Esophagus muscularis mucosa (tissue), 4 donors: ENCODE results near the gene EIF5AL1. TPM values are rescaled to one million over a fixed set of nuclear protein-coding genes. Genes with fewer than 3 reads are reported as not detected.
A peak's percentile ranks its signal among the peaks of the same experiment; 100 is the strongest.
"Not testable (repeated sequence)": the region's sequence is repeated elsewhere in the genome, so short reads cannot be mapped to it uniquely, and the experiment has no call there.

Experiments
- DNase-seq: peaks from one replicate; pipeline ENCODE4 v3.0.0-alpha.2; 2017; ENCODE audit errors: extremely low spot score
- H3K27ac ChIP-seq, 4 donors: fragments of 200-600 bp; sonication (generic); replicated peaks in 1 of 4; 1 replicate in 3 of 4; 2 replicates in 1 of 4; pipeline ENCODE4 v1.5.1; 2016 to 2019; ENCODE audit warnings: mild to moderate bottlenecking in 1 of 4
- H3K27me3 ChIP-seq, 4 donors: fragments of 200-600 bp; sonication (generic); one replicate each; pipeline versions ENCODE4 v1.5.1 to v1.6.0; 2016 to 2019
- H3K36me3 ChIP-seq, 4 donors: fragments of 200-600 bp; sonication (generic); one replicate each; pipeline ENCODE4 v1.5.1; 2016 to 2019
- H3K4me1 ChIP-seq, 4 donors: fragments of 200-600 bp; sonication (generic); one replicate each; pipeline ENCODE4 v1.5.1; 2016 to 2019
- H3K4me3 ChIP-seq, 4 donors: fragments of 200-600 bp; sonication (generic); 1 replicate in 2 of 4; 2 replicates in 2 of 4; pipeline ENCODE4 v1.5.1; 2016 to 2019; ENCODE audit warnings: mild to moderate bottlenecking in 4 of 4, moderate library complexity in 1 of 4
- H3K9me3 ChIP-seq, 4 donors: fragments of 200-600 bp; sonication (generic); 1 replicate in 3 of 4; 2 replicates in 1 of 4; pipeline ENCODE4 v1.5.1; 2016 to 2019
- CTCF ChIP-seq, 3 experiments: fragments of 200-600 bp in 2 of 3; fragments of 450-650 bp in 1 of 3; sonication (generic) in 2 of 3; IDR thresholded peaks; one replicate each; pipeline ENCODE4 v1.5.1; 2017 to 2019; ENCODE audit warnings: antibody characterized with exemption in 3 of 3, mild to moderate bottlenecking in 2 of 3, moderate library complexity in 1 of 3
- EP300 ChIP-seq: sonication (generic); formaldehyde crosslinking; IDR thresholded peaks from one replicate; pipeline ENCODE4 v1.6.1; 2017; ENCODE audit warnings: antibody characterized with exemption
- POLR2A ChIP-seq: fragments of 450-650 bp; IDR thresholded peaks from one replicate; pipeline ENCODE4 v1.6.1; 2017; ENCODE audit warnings: antibody characterized with exemption, moderate library complexity, mild to moderate bottlenecking, low read depth
- POLR2AphosphoS5 ChIP-seq, 2 donors: sonication (generic); formaldehyde crosslinking; IDR thresholded peaks; one replicate each; pipeline ENCODE4 v1.6.1; 2017; ENCODE audit warnings: antibody characterized with exemption in 2 of 2
- WGBS: methylation state at CpG from one replicate; pipeline ENCODE4 v1.1.5; 2018; 5-methylcytosine and 5-hydroxymethylcytosine counted together
- intact Hi-C: fragments of 100-400 bp; cut with DNase I; formaldehyde crosslinking; loops from one replicate; pipeline ENCODE4 v1.15.1; 2023
- total RNA-seq, 4 donors: library from RNA; depleted of rRNA; stranded (reverse); fragments of >200 nt; gene quantifications; one replicate each; pipeline versions ENCODE4 v1.1.0 to v1.2.1, GENCODE V29; 2016

Gene EIF5AL1
- total RNA-seq, 4 donors from 2014 or later, result 0.11 to 0.42 (median 0.17) TPM; not detected in 1

- Histone ChIP-seq H3K9me3 (no peaks in the 10 kb centered on the region), H3K27ac (no peak overlapping the region), H3K4me1 (no peaks in the 10 kb centered on the region), H3K36me3 (no peaks in the 10 kb centered on the region), H3K27me3 (no peaks in the 10 kb centered on the region), H3K4me3 (no peak overlapping the region)
- DNase-seq, result peak; percentile 87
- TF ChIP-seq POLR2A (no peak), POLR2AphosphoS5 (IDR thresholded peaks at IDR 0.05) (no peak), CTCF (IDR thresholded peaks at IDR 0.05) (no peak), EP300 (no peak)
- 57% methylated on average over 3 of the region's 3 CpGs for WGBS
- intact Hi-C loops, result no loop called here
These were observed 35.6 kb downstream of the EIF5AL1 start for GRCh38 chr10:79547973-79548372.

GRCh38 chr10:79552143-79552542 is 39.8 kb downstream of the EIF5AL1 start:
- Histone ChIP-seq H3K4me3 (no peak overlapping the region), H3K9me3 (no peaks in the 10 kb centered on the region), H3K27me3 (no peaks in the 10 kb centered on the region), H3K27ac (no peak overlapping the region), H3K36me3 (no peaks in the 10 kb centered on the region), H3K4me1 (no peaks in the 10 kb centered on the region)
- TF ChIP-seq POLR2A, result no peak
- TF ChIP-seq EP300, result no peak
- TF ChIP-seq POLR2AphosphoS5 (IDR thresholded peaks at IDR 0.05), result no peak
- no peak for TF ChIP-seq CTCF (IDR thresholded peaks at IDR 0.05)
- intact Hi-C loops, result no loop called here
- no peak for DNase-seq
- WGBS, result 93% methylated on average over 1 of the region's 2 CpGs

GRCh38 chr10:79555354-79556309 is 43.3 kb downstream of the EIF5AL1 start:
- no peak overlapping the region for H3K4me3 ChIP-seq
- TF ChIP-seq POLR2AphosphoS5 (IDR thresholded peaks at IDR 0.05), result no peak
- no peak for TF ChIP-seq POLR2A
- no peak for TF ChIP-seq CTCF (IDR thresholded peaks at IDR 0.05)
- no peak for TF ChIP-seq EP300
- intact Hi-C loops, result no loop called here
- H3K9me3 ChIP-seq, result no peaks in the 10 kb centered on the region
- no peak overlapping the region for H3K27ac ChIP-seq
- H3K27me3 ChIP-seq, result no peaks in the 10 kb centered on the region
- no peak for DNase-seq
- whole genome bisulfite sequencing, result 87% methylated on average over 11 of the region's 11 CpGs
- H3K4me1 ChIP-seq, result no peaks in the 10 kb centered on the region
- no peaks in the 10 kb centered on the region for H3K36me3 ChIP-seq

GRCh38 chr10:79556961-79557360 is 44.6 kb downstream of the EIF5AL1 start:
- H3K4me1 ChIP-seq, H3K36me3 ChIP-seq, H3K4me3 ChIP-seq, H3K27ac ChIP-seq, H3K27me3 ChIP-seq, H3K9me3 ChIP-seq, intact Hi-C loops, DNase-seq: not testable (repeated sequence)
- 60% methylated on average over 2 of the region's 3 CpGs for WGBS

GRCh38 chr10:79559726-79560125 is 47.4 kb downstream of the EIF5AL1 start:
- Histone ChIP-seq H3K27ac (no peak overlapping the region), H3K4me3 (no peak overlapping the region), H3K9me3 (no peaks in the 10 kb centered on the region), H3K4me1 (peaks cover 0 to 8% (median 5%) of the 10 kb centered on the region in 4 donors), H3K27me3 (peaks cover 0 to 8% (median 0%) of the 10 kb centered on the region in 4 donors), H3K36me3 (no peaks in the 10 kb centered on the region)
- intact Hi-C loops, result loop anchor here (10.0 kb wide), 1 partner anchor 365 kb away; no protein-coding TSS in a partner anchor
- WGBS, result 100% methylated on average over 2 of the region's 2 CpGs
- DNase-seq, result no peak
- no peak for TF ChIP-seq CTCF (IDR thresholded peaks at IDR 0.05)
- TF ChIP-seq EP300, result no peak
- TF ChIP-seq POLR2A, result no peak
- TF ChIP-seq POLR2AphosphoS5 (IDR thresholded peaks at IDR 0.05), result no peak
